Thyroid gland (tissue), 4 donors: ENCODE data around the gene ZMYM4.

Source experiments
- POLR2A ChIP-seq, 2 donors: fragments of 450-650 bp; IDR thresholded peaks; one replicate each; pipeline ENCODE4 v1.6.1; 2017; ENCODE audit warnings: antibody characterized with exemption in 2 of 2, mild to moderate bottlenecking in 2 of 2, moderate library complexity in 1 of 2
- TF ChIP-seq, protein P1 (sequence below), 6 experiments: fragments of 200-600 bp in 3 of 6; fragments of 450-650 bp in 3 of 6; sonication (generic) in 3 of 6; IDR thresholded peaks; one replicate each; pipeline ENCODE4 v1.5.1; 2016 to 2019; ENCODE audit warnings: antibody characterized with exemption in 6 of 6, mild to moderate bottlenecking in 2 of 6, inconsistent platforms in 1 of 6, moderate library complexity in 1 of 6

DNA sequence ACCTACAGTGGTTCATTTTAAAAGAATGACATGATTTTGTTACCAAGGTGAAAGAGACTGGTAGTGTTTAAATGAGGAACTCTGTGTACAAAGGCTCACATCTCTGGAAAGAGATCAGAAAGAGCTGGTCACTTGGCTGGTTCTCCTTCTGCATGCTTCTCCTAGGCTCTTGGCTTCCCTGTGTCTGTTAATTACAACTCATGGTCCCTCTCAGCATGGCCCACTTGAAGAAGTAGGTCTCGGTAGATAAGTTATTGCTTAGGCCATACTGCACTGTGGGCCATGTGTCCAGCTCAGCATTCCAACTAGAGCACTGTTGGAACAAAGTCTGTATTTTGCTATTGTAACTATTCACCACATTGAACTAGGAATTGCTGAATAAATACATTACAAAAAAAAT, 197.6 kb downstream of the ZMYM4 start:
- TF ChIP-seq, protein P1, sequence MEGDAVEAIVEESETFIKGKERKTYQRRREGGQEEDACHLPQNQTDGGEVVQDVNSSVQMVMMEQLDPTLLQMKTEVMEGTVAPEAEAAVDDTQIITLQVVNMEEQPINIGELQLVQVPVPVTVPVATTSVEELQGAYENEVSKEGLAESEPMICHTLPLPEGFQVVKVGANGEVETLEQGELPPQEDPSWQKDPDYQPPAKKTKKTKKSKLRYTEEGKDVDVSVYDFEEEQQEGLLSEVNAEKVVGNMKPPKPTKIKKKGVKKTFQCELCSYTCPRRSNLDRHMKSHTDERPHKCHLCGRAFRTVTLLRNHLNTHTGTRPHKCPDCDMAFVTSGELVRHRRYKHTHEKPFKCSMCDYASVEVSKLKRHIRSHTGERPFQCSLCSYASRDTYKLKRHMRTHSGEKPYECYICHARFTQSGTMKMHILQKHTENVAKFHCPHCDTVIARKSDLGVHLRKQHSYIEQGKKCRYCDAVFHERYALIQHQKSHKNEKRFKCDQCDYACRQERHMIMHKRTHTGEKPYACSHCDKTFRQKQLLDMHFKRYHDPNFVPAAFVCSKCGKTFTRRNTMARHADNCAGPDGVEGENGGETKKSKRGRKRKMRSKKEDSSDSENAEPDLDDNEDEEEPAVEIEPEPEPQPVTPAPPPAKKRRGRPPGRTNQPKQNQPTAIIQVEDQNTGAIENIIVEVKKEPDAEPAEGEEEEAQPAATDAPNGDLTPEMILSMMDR (IDR thresholded peaks at IDR 0.05) = no peak
- TF ChIP-seq POLR2A (IDR thresholded peaks at IDR 0.05) = no peak
